Smooth muscle cell (in vitro differentiated cells): Measurements from ENCODE around the gene AHNAK2. TPM values are rescaled to one million over a fixed set of nuclear protein-coding genes. Genes with fewer than 3 reads are reported as not detected.

ENCODE experiments used
- DNase-seq: peaks from one replicate; lab custom pipeline; 2025; ENCODE audit not compliant: unreplicated experiment; lab: John Stamatoyannopoulos, UW
- H2AFZ ChIP-seq: fragments of 200-600 bp; sonication (generic); 2 replicates; pipeline ENCODE4 v1.6.0; 2016; ENCODE audit warnings: antibody characterized with exemption, low read depth, mild to moderate bottlenecking
- H3F3A ChIP-seq: fragments of 200-600 bp; sonication (generic); 2 replicates; pipeline ENCODE4 v1.6.0; 2017; ENCODE audit warnings: antibody characterized with exemption, low read depth
- H3K27ac ChIP-seq: fragments of 200-600 bp; sonication (generic); 2 replicates; pipeline ENCODE4 v1.5.1; 2016; ENCODE audit warnings: low read depth, mild to moderate bottlenecking
- H3K27me3 ChIP-seq: fragments of 200-600 bp; sonication (generic); 2 replicates; pipeline ENCODE4 v1.6.1; 2016; ENCODE audit warnings: low read depth, mild to moderate bottlenecking
- H3K36me3 ChIP-seq: fragments of 200-600 bp; sonication (generic); 2 replicates; pipeline ENCODE4 v1.5.1; 2016; ENCODE audit warnings: low read depth
- H3K4me1 ChIP-seq: fragments of 200-600 bp; sonication (generic); 2 replicates; pipeline ENCODE4 v1.5.1; 2016; ENCODE audit warnings: low read depth
- H3K4me2 ChIP-seq: fragments of 200-600 bp; sonication (generic); 2 replicates; pipeline ENCODE4 v1.6.0; 2016; ENCODE audit warnings: mild to moderate bottlenecking
- H3K4me3 ChIP-seq: fragments of 200-600 bp; sonication (generic); 2 replicates; pipeline ENCODE4 v1.5.1; 2016; ENCODE audit warnings: mild to moderate bottlenecking
- H3K79me2 ChIP-seq: fragments of 200-600 bp; sonication (generic); 2 replicates; pipeline ENCODE4 v1.6.0; 2016; ENCODE audit warnings: low read depth, mild to moderate bottlenecking
- H3K9ac ChIP-seq: fragments of 200-600 bp; sonication (generic); 2 replicates; pipeline ENCODE4 v1.6.0; 2016; ENCODE audit warnings: low read depth
- H3K9me3 ChIP-seq: fragments of 200-600 bp; sonication (generic); replicated peaks from 2 replicates; pipeline ENCODE4 v1.5.1; 2016; ENCODE audit warnings: low read depth
- H4K20me1 ChIP-seq: fragments of 200-600 bp; sonication (generic); 2 replicates; pipeline ENCODE4 v1.6.0; 2016; ENCODE audit warnings: low read depth
- CTCF ChIP-seq: fragments of 200-600 bp; sonication (generic); IDR thresholded peaks from 2 replicates; pipeline ENCODE4 v1.5.1; 2017; ENCODE audit warnings: borderline replicate concordance, mild to moderate bottlenecking, antibody characterized with exemption; ENCODE audit not compliant: insufficient read depth, poor library complexity, severe bottlenecking
- WGBS: methylation state at CpG from one replicate; pipeline ENCODE4 v1.1.7; 2016; ENCODE audit warnings: low lambda C conversion rate; 5-methylcytosine and 5-hydroxymethylcytosine counted together
- polyA plus RNA-seq: library from polyadenylated mRNA; unstranded; fragments of >200 nt; fragmentation: Nextera tagmentation; extraction: Ambion mirVana; gene quantifications from 2 replicates; pipeline ENCODE4 v1.2.1, GENCODE V29; 2016
- total RNA-seq: library from RNA; depleted of rRNA; stranded (reverse); fragments of >200 nt; gene quantifications from 2 replicates; pipeline ENCODE4 v1.2.3, GENCODE V29; 2014

The AHNAK2 gene
- total and polyA plus RNA-seq, 2 experiments from 2014 or later = 10.3 to 53.8 TPM

- H3K36me3 ChIP-seq = peaks cover 5% of the 10 kb centered on the region
- H3K4me2 ChIP-seq = no peak overlapping the region
- whole genome bisulfite sequencing = 90% methylated on average over 3 of the region's 3 CpGs
- no peaks in the 10 kb centered on the region for H3K9me3 ChIP-seq
- DNase-seq = no peak
- no peaks in the 10 kb centered on the region for H3K27me3 ChIP-seq
- H3K27ac ChIP-seq = no peak overlapping the region
- no peaks in the 10 kb centered on the region for H3K4me1 ChIP-seq
- H4K20me1 ChIP-seq = no peaks in the 10 kb centered on the region
- no peak overlapping the region for H3K4me3 ChIP-seq
- TF ChIP-seq CTCF = no peak
- H3K79me2 ChIP-seq = no peaks in the 10 kb centered on the region
- no peak overlapping the region for H3K9ac ChIP-seq
- no peak overlapping the region for H2AFZ ChIP-seq
- H3F3A ChIP-seq = no peaks in the 10 kb centered on the region
Measured at GRCh38 chr14:104999361-104999760, 21.2 kb upstream of the AHNAK2 start.

- H3K4me1 ChIP-seq = no peaks in the 10 kb centered on the region
- no peaks in the 10 kb centered on the region for H3K9me3 ChIP-seq
- no peak overlapping the region for H3K9ac ChIP-seq
- WGBS = 98% methylated on average over 5 of the region's 5 CpGs
- H3K4me3 ChIP-seq = no peak overlapping the region
- H3K79me2 ChIP-seq = no peaks in the 10 kb centered on the region
- H2AFZ ChIP-seq = no peak overlapping the region
- peaks cover 5% of the 10 kb centered on the region for H3K36me3 ChIP-seq
- no peaks in the 10 kb centered on the region for H3F3A ChIP-seq
- no peaks in the 10 kb centered on the region for H4K20me1 ChIP-seq
- no peak for TF ChIP-seq CTCF
- H3K27me3 ChIP-seq = no peaks in the 10 kb centered on the region
- no peak for DNase-seq
- no peak overlapping the region for H3K4me2 ChIP-seq
- H3K27ac ChIP-seq = no peak overlapping the region
Measured at GRCh38 chr14:104998801-104999200, 20.6 kb upstream of the AHNAK2 start.

GRCh38 chr14:104996483-104996882 lies 18.3 kb upstream of the AHNAK2 start:
- WGBS = 94% methylated on average over 13 of the region's 13 CpGs
- no peak for DNase-seq
- Histone ChIP-seq H4K20me1 (no peaks in the 10 kb centered on the region), H3K27me3 (no peaks in the 10 kb centered on the region), H3K4me1 (no peaks in the 10 kb centered on the region), H3K79me2 (no peaks in the 10 kb centered on the region), H2AFZ (no peak overlapping the region), H3F3A (no peaks in the 10 kb centered on the region), H3K4me2 (no peak overlapping the region), H3K4me3 (no peak overlapping the region), H3K36me3 (peaks cover 5% of the 10 kb centered on the region), H3K9me3 (no peaks in the 10 kb centered on the region), H3K27ac (no peak overlapping the region), H3K9ac (no peak overlapping the region)
- TF ChIP-seq CTCF = no peak

- DNase-seq = no peak
- H3K4me3 ChIP-seq = no peak overlapping the region
- H3K9ac ChIP-seq = no peak overlapping the region
- no peak for TF ChIP-seq CTCF
- no peaks in the 10 kb centered on the region for H3F3A ChIP-seq
- H2AFZ ChIP-seq = no peak overlapping the region
- no peaks in the 10 kb centered on the region for H3K4me1 ChIP-seq
- 96% methylated on average over 5 of the region's 5 CpGs for WGBS
- H4K20me1 ChIP-seq = no peaks in the 10 kb centered on the region
- H3K36me3 ChIP-seq = peaks cover 5% of the 10 kb centered on the region
- H3K79me2 ChIP-seq = no peaks in the 10 kb centered on the region
- H3K27ac ChIP-seq = no peak overlapping the region
- H3K9me3 ChIP-seq = no peaks in the 10 kb centered on the region
- H3K27me3 ChIP-seq = no peaks in the 10 kb centered on the region
- H3K4me2 ChIP-seq = no peak overlapping the region
Measured at GRCh38 chr14:104996032-104996431, 17.9 kb upstream of the AHNAK2 start.
